Measurements from ENCODE around the gene FBXO10.
"Not testable (repeated sequence)": the region's sequence is repeated elsewhere in the genome, so short reads cannot be mapped to it uniquely, and the experiment has no call there.

FBXO10 gene

GRCh38 chr9:37477443-37477842 lies 98.7 kb downstream of the FBXO10 start:
- not testable (repeated sequence) for DNase-seq

- no peak for DNase-seq
These were observed 99.2 kb downstream of the FBXO10 start for GRCh38 chr9:37476930-37477329.

DNA sequence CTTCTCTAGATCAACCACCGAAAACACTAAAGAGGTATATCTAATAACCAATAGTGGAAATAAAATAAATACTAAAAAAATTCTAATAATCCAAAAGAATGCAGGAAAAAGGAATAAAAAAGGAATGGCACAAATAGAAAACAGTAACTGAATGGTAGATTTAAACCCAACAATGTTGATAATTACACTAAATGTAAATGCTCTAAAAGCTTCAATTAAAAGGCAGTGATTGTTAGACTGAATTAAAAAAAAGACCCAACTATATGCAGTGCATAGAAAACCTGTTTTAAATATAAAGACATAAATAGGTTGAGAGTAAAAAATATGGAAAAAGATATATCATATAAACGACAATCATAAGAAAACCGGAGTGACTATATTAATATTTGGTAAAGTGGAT lies 101.7 kb downstream of the FBXO10 start:
- DNase-seq, result no peak

DNA sequence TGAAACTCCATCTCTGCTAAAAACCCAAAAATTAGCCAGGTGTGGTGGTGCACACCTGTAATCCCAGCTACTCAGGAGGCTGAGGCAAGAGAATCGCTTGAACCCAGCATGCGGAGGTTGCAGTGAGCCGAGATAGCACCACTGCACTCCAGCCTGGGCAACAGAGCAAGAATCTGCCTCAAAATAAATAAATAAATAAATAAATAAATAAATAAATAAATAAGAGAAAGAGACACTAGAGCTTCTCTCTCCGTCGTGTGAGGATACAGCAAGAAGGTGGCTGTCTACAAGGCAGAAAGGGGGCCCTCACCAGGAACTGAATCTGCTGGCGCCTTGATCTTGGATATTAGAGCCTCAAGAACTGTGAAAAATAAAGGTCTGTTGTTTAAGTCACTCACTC lies 102.2 kb downstream of the FBXO10 start:
- DNase-seq, result not testable (repeated sequence)

- DNase-seq, result peak; percentile 55
These were observed 104.1 kb downstream of the FBXO10 start for GRCh38 chr9:37471942-37472684.

DNA sequence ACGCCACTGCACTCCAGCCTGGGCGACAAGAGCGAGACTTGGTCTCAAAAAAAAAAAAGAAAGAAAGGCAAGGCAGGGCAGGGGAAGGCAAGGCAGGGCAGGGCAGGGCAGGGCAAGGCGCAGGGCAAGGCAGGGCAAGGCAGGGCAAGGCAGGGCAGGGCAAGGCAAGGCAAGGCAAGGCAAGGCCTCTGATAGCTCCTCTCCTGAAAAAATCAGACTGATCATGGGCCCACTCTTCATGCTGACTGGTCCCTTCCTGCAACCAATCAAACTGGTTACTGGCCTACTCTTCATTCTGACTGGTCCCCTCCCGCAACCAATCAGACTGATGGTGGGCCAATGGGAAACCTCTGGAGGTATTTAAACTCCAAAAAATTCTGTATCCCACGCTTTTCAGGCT lies 107.6 kb downstream of the FBXO10 start:
- no peak for DNase-seq

GRCh38 chr9:37467530-37467929 lies 108.7 kb downstream of the FBXO10 start:
- not testable (repeated sequence) for DNase-seq

- DNase-seq, result peak; percentile 96
These were observed 110.0 kb downstream of the FBXO10 start for GRCh38 chr9:37466037-37466709.

DNA sequence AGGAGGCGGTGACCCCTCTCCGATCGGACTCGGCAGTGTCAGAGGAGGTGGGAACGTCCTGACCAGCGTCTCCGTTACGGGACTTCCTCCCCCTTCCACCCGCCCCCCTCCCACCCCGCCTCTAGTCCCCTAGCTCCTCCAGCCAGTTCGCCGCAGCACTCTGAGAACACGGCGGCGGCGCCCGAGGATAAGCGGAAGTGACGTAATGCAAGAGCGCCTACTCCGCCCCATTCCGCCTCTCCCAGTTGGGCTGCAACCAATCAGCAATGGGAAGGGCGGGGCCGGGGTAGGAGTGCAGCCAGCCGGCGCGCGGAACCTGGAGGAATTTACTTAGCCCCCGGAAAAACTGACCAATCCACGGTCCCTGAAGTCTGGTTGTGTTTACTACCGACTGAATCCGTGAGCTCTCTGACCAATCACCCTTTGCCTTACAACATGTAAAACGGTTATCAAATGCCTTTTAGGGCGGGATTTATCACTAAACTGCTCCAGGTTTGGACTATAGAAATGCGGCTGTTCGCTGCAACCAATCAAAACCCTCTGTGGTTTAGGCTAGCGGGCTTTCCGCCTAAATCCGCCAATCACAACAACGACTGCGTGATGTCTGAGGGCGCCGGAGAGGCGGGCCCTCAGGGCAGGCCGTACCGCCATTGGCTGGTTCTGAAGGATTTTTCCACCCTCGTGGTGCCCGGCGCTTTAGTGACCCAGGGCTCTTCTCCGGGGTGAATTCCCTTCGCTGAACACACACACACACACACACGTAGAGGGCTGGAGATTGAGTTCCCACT lies 110.7 kb downstream of the FBXO10 start, which contains the start of gene ZBTB5:
Gene ZBTB5, minus strand, starts transcription at position 202 of the 788 bp plus-strand sequence. CDS start 22,899 bp downstream, outside the sequence.
- peak; percentile 94 for DNase-seq

GRCh38 chr9:37464426-37465248 lies 111.5 kb downstream of the FBXO10 start:
- peak; percentile 94 for DNase-seq

- DNase-seq, result no peak
These were observed 112.2 kb downstream of the FBXO10 start for GRCh38 chr9:37464006-37464405.

All from right kidney (tissue), 1 donor.